Activated CD4-positive, alpha-beta T cell treated with anti-CD3 and anti-CD28 coated beads, Interleukin-2, amount 10 ng/mL, durations not matched to agents 7 days and 5 days (primary cell): ENCODE data around the gene IFNE. TPM values are rescaled to one million over a fixed set of nuclear protein-coding genes. Genes with fewer than 3 reads are reported as not detected.

Source experiments
- CTCF ChIA-PET: fragments of 350-600 bp; sonication (Branson Sonifier 250); formaldehyde crosslinking; loops from one replicate; lab custom pipeline; 2021; ENCODE audit warnings: antibody characterized with exemption; lab: Charles Lee
- POLR2A ChIA-PET: fragments of 350-600 bp; sonication (Branson Sonifier 250); formaldehyde crosslinking; loops from one replicate; lab custom pipeline; 2021; ENCODE audit warnings: antibody characterized with exemption; lab: Charles Lee
- DNase-seq: peaks from one replicate; pipeline ENCODE4 v3.0.0-alpha.2; 2020
- H3K27ac Mint-ChIP-seq: one replicate; pipeline ENCODE4 v1.8.0; 2021; ENCODE audit warnings: mild to moderate bottlenecking, moderate library complexity, mixed read lengths
- H3K27me3 Mint-ChIP-seq: one replicate; pipeline ENCODE4 v1.8.0; 2021; ENCODE audit warnings: mixed read lengths
- H3K36me3 Mint-ChIP-seq: one replicate; pipeline ENCODE4 v1.8.0; 2021; ENCODE audit warnings: low read depth, mixed read lengths
- H3K4me1 Mint-ChIP-seq: one replicate; pipeline ENCODE4 v1.8.0; 2021; ENCODE audit warnings: mixed read lengths
- H3K4me3 Mint-ChIP-seq: one replicate; pipeline ENCODE4 v1.8.0; 2021; ENCODE audit warnings: mild to moderate bottlenecking, moderate library complexity, mixed read lengths
- H3K9me3 Mint-ChIP-seq: one replicate; pipeline ENCODE4 v1.8.0; 2021; ENCODE audit warnings: mixed read lengths
- total RNA-seq, 2 experiments: library from RNA; stranded (reverse); gene quantifications; one replicate each; pipeline ENCODE4 v1.2.3, GENCODE V29; 2021

IFNE gene
- total RNA-seq, 2 experiments from 2014 or later: not detected

DNA sequence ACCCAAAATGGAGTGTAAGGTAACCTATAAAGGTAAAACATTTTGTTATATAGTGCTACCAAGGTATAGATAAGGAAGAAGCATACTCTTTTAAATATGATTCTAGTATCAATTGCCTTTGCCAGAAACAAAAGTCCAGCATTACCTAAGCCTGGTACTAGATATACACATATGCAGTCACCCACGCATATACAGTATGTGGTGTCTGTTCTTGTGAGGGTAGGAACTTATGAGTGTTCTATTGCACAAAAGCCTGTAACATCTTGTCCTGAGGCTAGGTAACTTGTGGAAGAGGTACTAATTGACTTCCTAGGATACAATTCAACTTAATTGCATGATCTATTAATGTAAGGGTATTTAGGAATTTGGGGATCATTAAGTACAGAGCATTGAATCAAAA is 31.3 kb upstream of the IFNE start:
- no peaks in the 10 kb centered on the region for H3K27me3 Mint-ChIP-seq
- no peak overlapping the region for H3K4me3 Mint-ChIP-seq
- no peaks in the 10 kb centered on the region for H3K4me1 Mint-ChIP-seq
- DNase-seq: no peak
- H3K27ac Mint-ChIP-seq: no peak overlapping the region
- POLR2A ChIA-PET: no interaction called here
- CTCF ChIA-PET: no interaction called here
- no peaks in the 10 kb centered on the region for H3K36me3 Mint-ChIP-seq
- H3K9me3 Mint-ChIP-seq: no peaks in the 10 kb centered on the region

DNA sequence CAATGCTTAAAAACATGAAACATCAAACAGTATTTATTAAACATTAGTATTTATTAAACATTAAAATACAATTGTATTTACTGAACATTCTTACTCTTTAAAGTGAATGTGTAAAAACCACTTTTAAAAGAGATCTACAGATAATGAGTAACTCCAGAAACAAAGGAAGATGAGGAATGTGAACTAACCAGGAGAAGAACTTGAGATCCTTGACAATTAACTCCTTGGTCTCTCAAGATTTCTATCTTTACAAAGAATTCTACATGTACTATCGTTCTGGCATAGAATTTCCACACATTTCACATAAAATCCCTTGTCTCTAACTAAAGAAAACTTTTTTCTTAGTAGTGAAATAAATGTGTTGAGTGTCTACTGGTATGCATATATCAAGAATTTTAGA is 28.7 kb upstream of the IFNE start:
- no peak overlapping the region for H3K4me3 Mint-ChIP-seq
- ChIA-PET POLR2A (no interaction called here), CTCF (interaction anchor here (1.3 kb wide), 1 partner anchor 12 kb away, joined by 3 read pairs; no protein-coding TSS in a partner anchor)
- H3K9me3 Mint-ChIP-seq: no peaks in the 10 kb centered on the region
- H3K4me1 Mint-ChIP-seq: peaks cover 3% of the 10 kb centered on the region
- H3K27me3 Mint-ChIP-seq: peaks cover 2% of the 10 kb centered on the region
- no peak for DNase-seq
- no peaks in the 10 kb centered on the region for H3K36me3 Mint-ChIP-seq
- no peak overlapping the region for H3K27ac Mint-ChIP-seq

DNA sequence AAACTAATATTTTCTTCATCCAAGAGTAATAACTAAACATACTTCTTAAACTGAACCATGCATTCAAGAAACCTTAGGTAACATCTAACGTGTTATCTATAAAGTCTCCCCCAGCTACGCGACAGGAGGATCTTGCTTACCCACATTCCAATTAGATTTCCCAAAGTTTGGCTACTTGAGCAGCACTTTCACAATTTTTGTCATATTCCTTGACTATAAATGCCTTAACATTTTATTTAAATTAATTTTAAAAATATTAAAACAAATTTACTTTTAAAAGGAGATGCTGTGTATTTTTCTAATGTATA is 25.3 kb upstream of the IFNE start:
- DNase-seq: no peak
- POLR2A ChIA-PET: no interaction called here
- Mint-ChIP-seq H3K4me1 (peaks cover 3% of the 10 kb centered on the region), H3K27ac (no peak overlapping the region), H3K36me3 (no peaks in the 10 kb centered on the region), H3K4me3 (no peak overlapping the region), H3K27me3 (peaks cover 2% of the 10 kb centered on the region), H3K9me3 (no peaks in the 10 kb centered on the region)
- CTCF ChIA-PET: no interaction called here

DNA sequence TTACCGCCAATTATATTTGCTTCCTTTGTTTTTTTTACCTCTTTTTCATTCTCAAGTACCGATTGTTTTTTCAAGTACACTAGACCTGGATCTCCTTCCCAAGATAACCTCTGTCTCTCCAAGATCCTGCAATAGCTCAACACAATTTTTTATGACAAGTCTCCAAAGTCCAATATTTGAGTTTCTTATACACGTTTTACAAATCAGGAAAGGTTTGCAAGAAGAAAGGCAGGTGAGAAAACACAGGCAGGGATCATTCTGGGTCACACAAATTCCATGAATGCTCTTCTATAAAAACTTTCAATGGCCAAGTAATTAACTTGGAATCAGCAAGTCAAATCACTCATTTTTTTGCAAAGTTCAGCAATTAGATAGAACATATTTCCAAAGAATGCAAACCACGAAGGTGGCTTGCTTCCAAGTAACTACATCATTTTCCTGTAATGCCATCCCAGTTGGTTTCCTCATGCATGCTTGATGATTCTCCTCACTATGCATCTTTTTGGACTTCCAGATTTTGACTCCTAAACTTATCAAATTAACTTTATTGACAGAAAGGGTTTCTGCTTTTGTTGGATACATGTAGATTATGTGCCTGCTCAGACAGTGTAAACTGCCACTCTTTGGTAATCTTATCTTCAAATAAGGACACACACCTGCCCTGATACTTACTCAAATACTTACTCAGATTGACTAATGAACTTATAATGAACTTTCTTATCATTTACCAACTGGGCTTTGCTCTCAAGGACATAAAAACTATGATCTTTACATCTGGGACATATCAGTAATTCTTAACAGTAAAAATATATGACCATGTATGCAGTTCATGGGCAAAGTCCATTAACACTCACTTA is 24.7 kb upstream of the IFNE start:
- Mint-ChIP-seq H3K4me3 (no peak overlapping the region), H3K36me3 (no peaks in the 10 kb centered on the region), H3K27ac (no peak overlapping the region), H3K9me3 (no peaks in the 10 kb centered on the region), H3K27me3 (peaks cover 2% of the 10 kb centered on the region), H3K4me1 (peaks cover 3% of the 10 kb centered on the region)
- ChIA-PET CTCF (no interaction called here), POLR2A (no interaction called here)
- no peak for DNase-seq

DNA sequence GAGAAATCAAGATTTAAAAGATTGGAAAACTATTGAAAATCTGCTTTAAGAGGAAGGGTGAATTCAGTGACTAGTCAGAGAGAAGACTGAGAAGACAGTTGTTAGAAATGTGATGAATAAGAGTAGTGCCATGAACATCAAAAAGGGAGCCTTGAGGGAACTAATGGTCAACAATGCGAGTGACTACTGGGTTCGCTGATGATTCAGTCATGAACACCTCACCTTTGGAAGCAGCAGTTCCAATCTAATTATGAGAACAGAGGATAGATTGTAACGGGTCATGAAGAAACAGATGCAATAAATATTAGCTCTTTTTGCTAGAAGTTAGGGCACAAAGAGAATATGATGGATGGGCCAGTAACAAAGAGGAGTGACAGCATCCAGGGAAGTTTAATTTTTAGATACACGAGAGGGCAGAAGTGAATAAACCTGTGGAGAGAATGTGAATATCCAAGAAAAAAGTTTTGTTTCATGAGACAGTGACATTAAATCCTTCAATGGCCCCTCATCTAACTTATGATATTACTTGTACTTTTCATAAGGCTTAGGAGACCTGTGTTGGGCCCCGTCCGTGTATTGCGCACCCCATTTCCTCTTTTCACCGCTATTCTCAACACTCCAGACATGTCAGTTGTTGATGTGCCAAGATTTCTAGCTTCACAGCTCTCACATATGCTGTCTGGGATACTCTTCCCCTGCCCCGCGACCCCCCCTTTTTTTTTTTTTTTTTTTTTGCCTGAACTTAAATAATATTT is 23.5 kb upstream of the IFNE start:
- no peak for DNase-seq
- H3K4me1 Mint-ChIP-seq: peaks cover 3% of the 10 kb centered on the region
- CTCF ChIA-PET: interaction anchor here (0.6 kb wide), 1 partner anchor 288 kb away, joined by 3 read pairs; no protein-coding TSS in a partner anchor
- POLR2A ChIA-PET: no interaction called here
- no peaks in the 10 kb centered on the region for H3K9me3 Mint-ChIP-seq
- H3K36me3 Mint-ChIP-seq: no peaks in the 10 kb centered on the region
- H3K27me3 Mint-ChIP-seq: peaks cover 2% of the 10 kb centered on the region
- no peak overlapping the region for H3K4me3 Mint-ChIP-seq
- no peak overlapping the region for H3K27ac Mint-ChIP-seq

DNA sequence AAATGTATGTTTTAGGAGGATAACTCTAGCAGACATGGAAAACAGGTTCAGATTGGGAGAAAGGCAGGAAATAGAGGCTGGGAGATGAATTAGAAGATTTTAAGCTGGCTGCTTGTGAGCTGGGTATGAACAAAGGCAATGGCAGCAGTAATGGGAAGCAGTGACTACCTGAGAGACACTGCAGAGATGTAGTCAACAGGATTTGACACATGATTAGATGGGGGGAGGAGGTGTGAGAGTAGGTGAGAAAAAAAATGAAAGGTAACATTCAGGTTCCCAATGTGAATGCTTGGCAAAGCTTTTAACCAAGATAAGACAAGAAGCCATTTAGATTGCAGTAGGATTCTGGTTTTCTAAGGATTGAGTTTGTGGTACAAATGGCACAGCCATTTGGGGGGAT is 22.8 kb upstream of the IFNE start:
- peaks cover 2% of the 10 kb centered on the region for H3K27me3 Mint-ChIP-seq
- ChIA-PET POLR2A (no interaction called here), CTCF (interaction anchor here (0.6 to 1.1 kb wide), 2 partner anchors 266 to 289 kb away, joined by 3 read pairs; no protein-coding TSS in a partner anchor)
- no peaks in the 10 kb centered on the region for H3K9me3 Mint-ChIP-seq
- no peaks in the 10 kb centered on the region for H3K36me3 Mint-ChIP-seq
- H3K27ac Mint-ChIP-seq: no peak overlapping the region
- H3K4me3 Mint-ChIP-seq: no peak overlapping the region
- no peak for DNase-seq
- peaks cover 3% of the 10 kb centered on the region for H3K4me1 Mint-ChIP-seq

DNA sequence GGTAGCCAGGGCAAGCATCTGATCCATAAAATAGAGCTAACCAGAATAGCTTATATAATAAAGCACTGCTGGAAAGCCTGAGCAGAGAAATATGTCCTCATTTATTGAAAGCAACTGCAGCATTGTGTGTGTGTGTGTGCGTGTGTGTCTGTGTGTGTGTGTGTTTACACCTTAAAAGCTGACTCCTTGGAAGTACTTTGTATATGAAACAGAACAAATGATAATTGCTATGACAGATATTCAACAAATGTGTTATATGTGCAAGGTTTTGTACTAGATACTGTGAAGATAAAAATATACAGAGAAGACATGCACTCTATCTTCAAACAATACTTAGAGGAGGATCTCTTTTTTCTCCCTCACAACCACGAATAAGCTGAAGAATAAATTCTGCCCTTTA is 22.0 kb upstream of the IFNE start:
- Mint-ChIP-seq H3K4me3 (no peak overlapping the region), H3K36me3 (no peaks in the 10 kb centered on the region), H3K27ac (no peak overlapping the region), H3K27me3 (peaks cover 2% of the 10 kb centered on the region), H3K4me1 (peaks cover 3% of the 10 kb centered on the region), H3K9me3 (no peaks in the 10 kb centered on the region)
- ChIA-PET POLR2A (interaction anchor here (0.7 kb wide), 1 partner anchor 248 kb away, joined by 3 read pairs; no protein-coding TSS in a partner anchor), CTCF (interaction anchor here (0.8 to 1.1 kb wide), 2 partner anchors 12 to 267 kb away, joined by 3 read pairs; no protein-coding TSS in a partner anchor)
- no peak for DNase-seq

DNA sequence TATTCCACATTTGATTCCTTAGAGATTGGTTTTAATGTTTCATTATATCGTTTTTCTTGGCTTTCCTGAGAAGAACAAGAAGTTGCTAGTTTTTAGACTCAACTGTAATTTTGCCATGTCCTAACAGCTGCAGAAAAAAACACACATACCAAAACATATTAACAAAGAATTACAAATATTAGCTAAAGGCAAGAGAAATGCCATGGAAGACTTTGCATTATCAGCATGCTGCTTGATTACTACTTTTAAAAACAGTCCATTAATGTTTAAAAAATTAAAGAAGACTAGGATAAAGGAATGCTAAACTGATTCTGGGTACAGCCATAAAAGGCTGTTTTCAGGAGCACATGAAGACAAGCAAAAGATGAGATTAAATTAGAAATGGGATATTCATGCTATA is 20.5 kb upstream of the IFNE start:
- no peaks in the 10 kb centered on the region for H3K9me3 Mint-ChIP-seq
- ChIA-PET POLR2A (no interaction called here), CTCF (no interaction called here)
- H3K27ac Mint-ChIP-seq: no peak overlapping the region
- peaks cover 2% of the 10 kb centered on the region for H3K27me3 Mint-ChIP-seq
- peaks cover 3% of the 10 kb centered on the region for H3K4me1 Mint-ChIP-seq
- DNase-seq: no peak
- H3K36me3 Mint-ChIP-seq: no peaks in the 10 kb centered on the region
- no peak overlapping the region for H3K4me3 Mint-ChIP-seq

DNA sequence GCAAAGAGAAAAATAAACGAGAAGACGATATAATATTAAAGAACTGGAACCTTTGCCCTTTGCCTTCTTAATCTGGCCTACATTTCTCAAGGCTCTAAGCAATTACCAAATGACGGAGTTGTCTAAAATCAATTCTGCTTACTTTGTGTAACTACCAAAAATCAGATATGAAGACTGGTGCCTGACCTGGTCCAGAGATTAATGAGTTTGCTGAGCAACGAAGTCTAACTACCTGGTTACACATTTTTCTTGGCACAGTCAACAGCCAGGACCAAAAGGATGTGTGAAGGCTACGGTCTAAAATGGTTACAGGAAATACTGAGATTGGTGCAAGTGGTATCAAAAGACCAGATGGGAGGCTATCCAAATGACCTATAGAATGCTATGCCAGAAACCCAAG is 17.8 kb upstream of the IFNE start:
- H3K4me3 Mint-ChIP-seq: no peak overlapping the region
- no peaks in the 10 kb centered on the region for H3K27me3 Mint-ChIP-seq
- H3K36me3 Mint-ChIP-seq: no peaks in the 10 kb centered on the region
- ChIA-PET CTCF (no interaction called here), POLR2A (no interaction called here)
- DNase-seq: no peak
- H3K27ac Mint-ChIP-seq: no peak overlapping the region
- H3K4me1 Mint-ChIP-seq: peaks cover 5% of the 10 kb centered on the region
- H3K9me3 Mint-ChIP-seq: no peaks in the 10 kb centered on the region

DNA sequence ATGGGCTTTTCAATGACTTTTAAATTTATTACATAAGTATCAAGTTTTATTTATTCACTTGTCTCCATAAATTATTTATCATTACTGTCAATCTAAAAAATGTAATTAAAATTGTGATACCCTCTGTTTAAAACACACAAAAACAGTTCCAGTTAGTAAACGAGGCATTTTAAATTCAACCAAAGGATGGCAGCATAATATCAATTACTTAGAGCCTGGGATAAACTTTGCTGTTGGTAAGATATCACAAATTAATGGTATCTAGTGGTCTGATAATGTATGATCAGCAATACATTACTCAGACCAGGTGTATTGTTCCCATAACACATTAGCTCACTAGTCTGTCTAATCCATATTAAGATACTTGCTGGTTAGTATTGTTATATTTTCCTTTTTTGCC is 9.6 kb upstream of the IFNE start:
- no peaks in the 10 kb centered on the region for H3K36me3 Mint-ChIP-seq
- no peaks in the 10 kb centered on the region for H3K27me3 Mint-ChIP-seq
- no peaks in the 10 kb centered on the region for H3K9me3 Mint-ChIP-seq
- no peak for DNase-seq
- POLR2A ChIA-PET: no interaction called here
- H3K4me1 Mint-ChIP-seq: peaks cover 5% of the 10 kb centered on the region
- no peak overlapping the region for H3K27ac Mint-ChIP-seq
- H3K4me3 Mint-ChIP-seq: no peak overlapping the region
- CTCF ChIA-PET: interaction anchor here (0.6 to 1.3 kb wide), 3 partner anchors 12 to 30 kb away, joined by 3 to 4 read pairs (median 3); no protein-coding TSS in a partner anchor

DNA sequence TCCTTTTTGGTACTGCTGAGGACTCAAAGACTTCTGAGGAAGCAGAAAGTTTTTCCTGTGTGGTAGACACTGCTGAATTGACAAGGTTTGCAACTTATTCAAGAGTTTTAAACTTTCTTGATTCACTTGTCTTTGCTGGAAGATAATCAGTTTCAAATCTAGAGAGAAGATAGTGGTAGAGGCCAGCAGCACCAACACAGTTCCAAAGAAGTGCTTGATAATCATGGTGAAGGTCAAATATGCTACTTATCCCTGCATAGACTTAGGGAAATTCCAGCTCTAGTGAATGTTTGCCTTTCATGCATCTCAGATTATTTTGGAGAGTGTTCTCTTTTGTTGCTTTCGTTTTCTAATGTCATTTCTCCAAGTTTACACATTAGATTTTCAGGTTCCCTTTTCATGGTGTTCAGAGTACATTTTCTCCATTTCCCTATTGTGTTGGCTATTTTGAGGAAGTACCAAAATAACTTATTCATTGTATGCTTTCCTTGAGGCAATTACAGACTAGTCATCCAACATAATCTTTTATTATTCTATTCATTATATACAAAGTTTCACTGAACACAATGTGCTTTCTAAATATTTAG is 550 bp downstream of the IFNE start:
- no peaks in the 10 kb centered on the region for H3K4me1 Mint-ChIP-seq
- ChIA-PET CTCF (no interaction called here), POLR2A (no interaction called here)
- H3K4me3 Mint-ChIP-seq: no peak overlapping the region
- no peaks in the 10 kb centered on the region for H3K36me3 Mint-ChIP-seq
- H3K27me3 Mint-ChIP-seq: peaks cover 15% of the 10 kb centered on the region
- H3K27ac Mint-ChIP-seq: no peak overlapping the region
- H3K9me3 Mint-ChIP-seq: peaks cover 3% of the 10 kb centered on the region
- no peak for DNase-seq

DNA sequence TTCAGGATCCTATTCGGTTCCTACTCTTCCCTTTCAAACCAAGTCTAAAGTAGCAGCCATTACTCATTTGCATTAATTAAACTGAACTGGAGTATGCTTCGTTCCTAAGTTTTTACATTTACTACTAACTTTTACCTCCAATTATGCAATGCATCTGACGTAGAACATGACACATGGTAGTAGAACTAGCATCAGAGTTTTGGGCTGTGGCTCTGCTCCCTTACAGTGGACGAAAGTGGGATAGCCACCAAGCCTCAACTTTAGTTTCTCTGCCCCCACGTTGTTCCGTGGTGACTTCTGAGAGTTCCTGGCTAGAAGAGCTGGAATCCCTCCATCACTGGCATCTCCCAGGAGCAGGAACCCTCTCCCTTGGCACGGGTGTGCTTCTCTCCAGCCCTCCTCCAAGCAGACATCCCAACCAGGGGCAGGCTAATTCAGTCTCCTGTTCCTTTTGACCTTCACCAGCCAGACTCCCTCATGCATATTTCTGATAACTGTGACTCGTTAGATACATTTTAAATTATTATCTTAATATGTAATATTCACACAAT is 2.9 kb downstream of the IFNE start:
- H3K9me3 Mint-ChIP-seq: no peaks in the 10 kb centered on the region
- no peak for DNase-seq
- H3K27me3 Mint-ChIP-seq: peaks cover 10% of the 10 kb centered on the region
- POLR2A ChIA-PET: no interaction called here
- no peak overlapping the region for H3K4me3 Mint-ChIP-seq
- CTCF ChIA-PET: interaction anchor here (0.6 kb wide), 1 partner anchor 161 kb away, joined by 4 read pairs; no protein-coding TSS in a partner anchor
- no peaks in the 10 kb centered on the region for H3K36me3 Mint-ChIP-seq
- no peak overlapping the region for H3K27ac Mint-ChIP-seq
- H3K4me1 Mint-ChIP-seq: no peaks in the 10 kb centered on the region
